NCI-H2081 treated with DMSO at 0.1 percent for 48 hours (cell line): ENCODE measurements around the gene PPP5C.
A peak's percentile ranks its signal among the peaks of the same experiment; 100 is the strongest.
"Not testable (repeated sequence)": the region's sequence is repeated elsewhere in the genome, so short reads cannot be mapped to it uniquely, and the experiment has no call there.

Source experiments
- DNase-seq: peaks from one replicate; lab custom pipeline; 2025; lab: John Stamatoyannopoulos, UW

The PPP5C gene

GRCh38 chr19:46366620-46367292 is 19.9 kb downstream of the PPP5C start:
- DNase-seq: no peak

- no peak for DNase-seq
These were observed 20.5 kb downstream of the PPP5C start for GRCh38 chr19:46367426-46367825.

GRCh38 chr19:46368116-46368515 is 21.2 kb downstream of the PPP5C start:
- no peak for DNase-seq

GRCh38 chr19:46369817-46370216 is 22.9 kb downstream of the PPP5C start:
- DNase-seq: no peak

GRCh38 chr19:46371371-46371901 is 24.5 kb downstream of the PPP5C start:
- no peak for DNase-seq

- DNase-seq: no peak
These were observed 26.1 kb downstream of the PPP5C start for GRCh38 chr19:46372901-46373490.

GRCh38 chr19:46373491-46374359 is 26.8 kb downstream of the PPP5C start:
- peak; percentile 86 for DNase-seq

GRCh38 chr19:46374536-46375475 is 27.9 kb downstream of the PPP5C start:
- DNase-seq: no peak

- not testable (repeated sequence) for DNase-seq
These were observed 28.7 kb downstream of the PPP5C start for GRCh38 chr19:46375476-46376067.

- DNase-seq: no peak
These were observed 29.6 kb downstream of the PPP5C start for GRCh38 chr19:46376241-46377153.

- no peak for DNase-seq
These were observed 31.4 kb downstream of the PPP5C start for GRCh38 chr19:46378268-46378667.

GRCh38 chr19:46380690-46381089 is 33.8 kb downstream of the PPP5C start:
- no peak for DNase-seq

- no peak for DNase-seq
These were observed 34.5 kb downstream of the PPP5C start for GRCh38 chr19:46381346-46381745.

- no peak for DNase-seq
These were observed 35.0 kb downstream of the PPP5C start for GRCh38 chr19:46381756-46382345.

- DNase-seq: no peak
These were observed 36.4 kb downstream of the PPP5C start for GRCh38 chr19:46383171-46383815.

- DNase-seq: no peak
These were observed 37.0 kb downstream of the PPP5C start for GRCh38 chr19:46383846-46384245.

- no peak for DNase-seq
These were observed 37.5 kb downstream of the PPP5C start for GRCh38 chr19:46384396-46384795.

GRCh38 chr19:46385636-46386035 is 38.7 kb downstream of the PPP5C start:
- DNase-seq: no peak

- DNase-seq: no peak
These were observed 39.3 kb downstream of the PPP5C start for GRCh38 chr19:46386151-46386550.
